AG08396 (cell line): ENCODE data around the gene MUC6.

Source experiments
- DNase-seq: peaks from one replicate; pipeline ENCODE4 v3.0.0; 2012; ENCODE audit warnings: low spot score, mixed read lengths

Gene MUC6

GRCh38 chr11:1036303-1036923, at the start of gene MUC6:
Gene MUC6 (minus strand): TSS chr11:1036718. CDS start chr11:1036655, 63 bp downstream.
- DNase-seq, result no peak

- no peak for DNase-seq
These were observed 49.1 kb upstream of the MUC6 start for GRCh38 chr11:1085440-1086170.

- no peak for DNase-seq
These were observed 48.3 kb upstream of the MUC6 start for GRCh38 chr11:1084561-1085439.

- DNase-seq, result no peak
These were observed 47.4 kb upstream of the MUC6 start for GRCh38 chr11:1083621-1084551.

- DNase-seq, result no peak
These were observed 46.5 kb upstream of the MUC6 start for GRCh38 chr11:1082728-1083620.

GRCh38 chr11:1082346-1082727, 45.8 kb upstream of the MUC6 start:
- DNase-seq, result no peak

- DNase-seq, result no peak
These were observed 45.2 kb upstream of the MUC6 start for GRCh38 chr11:1081601-1082311.

- DNase-seq, result no peak
These were observed 41.7 kb upstream of the MUC6 start for GRCh38 chr11:1078191-1078601.

- no peak for DNase-seq
These were observed 41.0 kb upstream of the MUC6 start for GRCh38 chr11:1077417-1078119.

GRCh38 chr11:1077033-1077416, 40.5 kb upstream of the MUC6 start:
- DNase-seq, result no peak

GRCh38 chr11:1076061-1076665, 39.6 kb upstream of the MUC6 start:
- DNase-seq, result no peak

GRCh38 chr11:1075341-1075911, 38.9 kb upstream of the MUC6 start:
- DNase-seq, result no peak

GRCh38 chr11:1074244-1075221, 38.0 kb upstream of the MUC6 start, which contains the start of gene MUC2:
Gene MUC2 (plus strand): TSS chr11:1074874.
- no peak for DNase-seq

- DNase-seq, result no peak
These were observed 37.3 kb upstream of the MUC6 start for GRCh38 chr11:1073851-1074243.

- peak; percentile 64 for DNase-seq
These were observed 36.8 kb upstream of the MUC6 start for GRCh38 chr11:1073261-1073724.

- DNase-seq, result no peak
These were observed 36.3 kb upstream of the MUC6 start for GRCh38 chr11:1072821-1073231.
